Nephron (organoid): ENCODE results near the gene PYGM.

Experiments
- H3K27ac Mint-ChIP-seq, 3 experiments: 2 replicates each; pipeline ENCODE4 v1.8.0; 2020; ENCODE audit warnings: mixed read lengths in 3 of 3, mild to moderate bottlenecking in 2 of 3, moderate library complexity in 1 of 3
- H3K27me3 Mint-ChIP-seq: 2 replicates; pipeline ENCODE4 v1.8.0; 2021; ENCODE audit warnings: low read depth, mild to moderate bottlenecking, moderate library complexity, mixed read lengths
- H3K36me3 Mint-ChIP-seq: 2 replicates; pipeline ENCODE4 v1.8.0; 2020; ENCODE audit warnings: low read depth, mixed read lengths
- H3K4me1 Mint-ChIP-seq: 2 replicates; pipeline ENCODE4 v1.8.0; 2020; ENCODE audit warnings: mixed read lengths
- H3K4me3 Mint-ChIP-seq, 3 experiments: 2 replicates each; pipeline ENCODE4 v1.8.0; 2020; ENCODE audit warnings: mild to moderate bottlenecking in 3 of 3, mixed read lengths in 3 of 3, moderate library complexity in 2 of 3
- H3K9me3 Mint-ChIP-seq: 2 replicates; pipeline ENCODE4 v1.8.0; 2020; ENCODE audit warnings: mixed read lengths
- CTCF ChIP-seq, 3 experiments: fragments of 200-600 bp; sonication (generic); IDR thresholded peaks; one replicate each; pipeline ENCODE4 v1.5.0; 2021; ENCODE audit warnings: antibody characterized with exemption in 3 of 3; ENCODE audit not compliant: unreplicated experiment in 3 of 3

Gene PYGM

GRCh38 chr11:64802370-64803157, 42.8 kb upstream of the PYGM start:
- Mint-ChIP-seq H3K27ac (no peak overlapping the region), H3K4me1 (peaks cover 15% of the 10 kb centered on the region), H3K4me3 (peak overlapping the region; percentile 74 to 80 (median 80)), H3K9me3 (no peaks in the 10 kb centered on the region), H3K36me3 (peaks cover 23% of the 10 kb centered on the region), H3K27me3 (no peaks in the 10 kb centered on the region)
- TF ChIP-seq CTCF (IDR thresholded peaks at IDR 0.05; ENCODE audit: unreplicated experiment in 3 of 3) = no peak

GRCh38 chr11:64801561-64802369, 42.0 kb upstream of the PYGM start:
- peaks cover 15% of the 10 kb centered on the region for H3K4me1 Mint-ChIP-seq
- no peak for TF ChIP-seq CTCF (IDR thresholded peaks at IDR 0.05; ENCODE audit: unreplicated experiment in 3 of 3)
- peaks cover 20% of the 10 kb centered on the region for H3K36me3 Mint-ChIP-seq
- H3K27me3 Mint-ChIP-seq = no peaks in the 10 kb centered on the region
- peak overlapping the region in 1 of 3 experiments; percentile 48 for H3K27ac Mint-ChIP-seq
- H3K9me3 Mint-ChIP-seq = no peaks in the 10 kb centered on the region
- H3K4me3 Mint-ChIP-seq = peak overlapping the region; percentile 74 to 80 (median 80)

GRCh38 chr11:64801158-64801464, 41.3 kb upstream of the PYGM start:
- peaks cover 15% of the 10 kb centered on the region for H3K4me1 Mint-ChIP-seq
- H3K27me3 Mint-ChIP-seq = no peaks in the 10 kb centered on the region
- H3K27ac Mint-ChIP-seq = no peak overlapping the region
- no peak for TF ChIP-seq CTCF (IDR thresholded peaks at IDR 0.05; ENCODE audit: unreplicated experiment in 3 of 3)
- H3K9me3 Mint-ChIP-seq = no peaks in the 10 kb centered on the region
- peak overlapping the region; percentile 62 to 80 (median 74) for H3K4me3 Mint-ChIP-seq
- peaks cover 16% of the 10 kb centered on the region for H3K36me3 Mint-ChIP-seq

GRCh38 chr11:64800303-64801157, 40.8 kb upstream of the PYGM start:
- Mint-ChIP-seq H3K4me1 (peaks cover 15% of the 10 kb centered on the region), H3K36me3 (peaks cover 16% of the 10 kb centered on the region), H3K9me3 (no peaks in the 10 kb centered on the region), H3K27ac (no peak overlapping the region), H3K4me3 (peak overlapping the region in 2 of 3 experiments; percentile 39 to 74), H3K27me3 (no peaks in the 10 kb centered on the region)
- no peak for TF ChIP-seq CTCF (IDR thresholded peaks at IDR 0.05; ENCODE audit: unreplicated experiment in 3 of 3)

- H3K36me3 Mint-ChIP-seq = peaks cover 14% of the 10 kb centered on the region
- H3K27ac Mint-ChIP-seq = peak overlapping the region; percentile 77 to 89 (median 79)
- peaks cover 15% of the 10 kb centered on the region for H3K4me1 Mint-ChIP-seq
- H3K27me3 Mint-ChIP-seq = no peaks in the 10 kb centered on the region
- no peaks in the 10 kb centered on the region for H3K9me3 Mint-ChIP-seq
- no peak for TF ChIP-seq CTCF (IDR thresholded peaks at IDR 0.05; ENCODE audit: unreplicated experiment in 3 of 3)
- peak overlapping the region; percentile 34 to 76 (median 69) for H3K4me3 Mint-ChIP-seq
Measured at GRCh38 chr11:64799623-64800302, 40.0 kb upstream of the PYGM start.
